K562 (cell line): ENCODE data around the gene CLEC17A. TPM values are rescaled to one million over a fixed set of nuclear protein-coding genes. Genes with fewer than 3 reads are reported as not detected.
"Not testable (repeated sequence)": the region's sequence is repeated elsewhere in the genome, so short reads cannot be mapped to it uniquely, and the experiment has no call there.

Experiments used
- ATAC-seq: fragments of 200-7000 bp; cut with Tn5 transposase; 3 replicates; pipeline ENCODE4 v1.9.1; 2020; ENCODE audit warnings: moderate library complexity
- BruUV-seq: library from RNA; stranded (reverse); fragments of 400-500 nt; replicated peaks from 2 replicates; lab custom pipeline; 2021; lab: Mats Ljungman, UMichigan
- CTCF ChIA-PET: fragments of 300-600 bp; formaldehyde crosslinking; extraction: SDS; loops from one replicate; lab custom pipeline; 2021; ENCODE audit warnings: low intra/inter-chr PET ratio; lab: Yijun Ruan, JAX
- POLR2A ChIA-PET: fragments of 300-600, 350-650 bp; sonication (Branson Sonifier 250); formaldehyde crosslinking; extraction: SDS; loops from one replicate; lab custom pipeline; 2021; ENCODE audit warnings: antibody characterized with exemption, inconsistent platforms; lab: Yijun Ruan, JAX
- DNase-seq, 4 experiments: peaks; one replicate each; pipeline versions ENCODE4 v3.0.0 to v3.0.0-alpha.2; 2011 to 2018; ENCODE audit warnings: low spot score in 3 of 4, mixed read lengths in 3 of 4; ENCODE audit errors: extremely low read depth in 1 of 4
- FAIRE-seq: peaks from 2 replicates; lab custom pipeline; 2011; peaks lifted over from hg19 to GRCh38; lab: Jason Lieb, UNC
- H2AFZ ChIP-seq: 2 replicates; pipeline ENCODE4 v1.6.0; 2011; ENCODE audit warnings: low read depth, low read length, control low read depth, inconsistent platforms
- H3K27ac ChIP-seq: fragments of 200-600 bp; 3 replicates; pipeline ENCODE4 v1.8.0; 2011; ENCODE audit warnings: low read depth, mild to moderate bottlenecking, control low read depth, inconsistent platforms, low read length, moderate library complexity, mixed read lengths; ENCODE audit errors: extremely low read depth
- H3K27me3 ChIP-seq, 2 experiments: fragments of 300-600 bp in 1 of 2; 2 replicates in 1 of 2; 3 replicates in 1 of 2; pipeline versions ENCODE4 v1.6.0 to v1.8.0; 2011; ENCODE audit warnings: inconsistent platforms in 2 of 2, low read length in 2 of 2, mild to moderate bottlenecking in 1 of 2, mixed read lengths in 1 of 2, moderate library complexity in 1 of 2; ENCODE audit not compliant: control insufficient read depth in 2 of 2, insufficient read depth in 2 of 2
- H3K36me3 ChIP-seq: fragments of 300-600 bp; 3 replicates; pipeline ENCODE4 v1.8.0; 2011; ENCODE audit warnings: mild to moderate bottlenecking, low read length, inconsistent platforms; ENCODE audit not compliant: control insufficient read depth, insufficient read depth
- H3K4me1 ChIP-seq, 2 experiments: fragments of 200-600 bp in 1 of 2; replicated peaks in 1 of 2; 2 replicates in 1 of 2; 3 replicates in 1 of 2; pipeline versions ENCODE4 v1.5.1 to v1.8.0; 2011; ENCODE audit warnings: inconsistent platforms in 2 of 2, low read length in 2 of 2, mild to moderate bottlenecking in 1 of 2, mixed read lengths in 1 of 2, moderate library complexity in 1 of 2; ENCODE audit not compliant: control insufficient read depth in 2 of 2, insufficient read depth in 2 of 2
- H3K4me2 ChIP-seq: 2 replicates; pipeline ENCODE4 v1.6.1; 2011; ENCODE audit warnings: low read length, control low read depth, inconsistent platforms, mixed read lengths; ENCODE audit not compliant: insufficient read depth
- H3K4me3 ChIP-seq: fragments of 200-600 bp; sonication (generic), shearing (Covaris generic); 2 replicates; pipeline ENCODE4 v1.5.1; 2016; ENCODE audit warnings: control low read depth, inconsistent platforms
- H3K79me2 ChIP-seq: fragments of 200-600 bp; 3 replicates; pipeline ENCODE4 v1.8.0; 2011; ENCODE audit warnings: low read length, inconsistent platforms; ENCODE audit not compliant: control insufficient read depth, insufficient read depth
- H3K9ac ChIP-seq, 2 experiments: 2 replicates each; pipeline versions ENCODE4 v1.6.0 to v1.6.1; 2011; ENCODE audit warnings: low read depth in 2 of 2, low read length in 2 of 2, control low read depth in 1 of 2, inconsistent platforms in 1 of 2, mild to moderate bottlenecking in 1 of 2, mixed read lengths in 1 of 2; ENCODE audit not compliant: insufficient read depth in 1 of 2
- H3K9me1 ChIP-seq: one replicate; pipeline ENCODE4 v1.6.0; 2011; ENCODE audit warnings: inconsistent platforms, mild to moderate bottlenecking, low read length, moderate library complexity; ENCODE audit not compliant: control insufficient read depth, insufficient read depth
- H3K9me3 ChIP-seq: replicated peaks from 2 replicates; pipeline ENCODE4 v1.5.1; 2011; ENCODE audit warnings: low read depth, low read length, inconsistent platforms; ENCODE audit not compliant: control insufficient read depth, insufficient read depth
- H4K20me1 ChIP-seq: replicated peaks from 2 replicates; pipeline ENCODE4 v1.6.1; 2011; ENCODE audit warnings: low read length, inconsistent platforms, mixed read lengths; ENCODE audit not compliant: control insufficient read depth, insufficient read depth
- FOSL1 ChIP-seq: fragments of 200-800 bp; sonication (Bioruptor generic); conservative IDR thresholded peaks from 2 replicates; pipeline ENCODE4 v1.6.1; 2016; ENCODE audit warnings: missing genetic modification characterization, missing compliant biosample characterization
- WGBS: fragments of 100-300 bp; shearing (Covaris generic); methylation state at CpG from one replicate; pipeline ENCODE4 v1.1.6; 2016; ENCODE audit warnings: low coverage, mixed read lengths; ENCODE audit not compliant: insufficient coverage; ENCODE audit errors: missing lambda C conversion rate; 5-methylcytosine and 5-hydroxymethylcytosine counted together
- in situ Hi-C: fragments of 300-500 bp; cut with MboI; formaldehyde crosslinking; loops from 4 replicates; pipeline ENCODE4 v1.15.0; 2018; ENCODE audit warnings: inconsistent platforms, mixed read lengths
- intact Hi-C: fragments of 100-400 bp; cut with micrococcal nuclease; formaldehyde crosslinking; loops from 2 replicates; pipeline ENCODE4 v1.14.2; 2022
- polyA plus RNA-seq, 8 experiments: library from polyadenylated mRNA; depleted of rRNA in 4 of 8; stranded (reverse) in 5 of 8; unstranded in 3 of 8; fragments of >200 nt; fragmentation: Nextera tagmentation in 2 of 8; fragmentation: Illumina TruSeq in 1 of 8; extraction: Ambion mirVana in 2 of 8; extraction: Trizol in 1 of 8; gene quantifications; 2 replicates each; pipeline versions ENCODE4 v1.2.1 to v1.2.3, GENCODE V29; 2011 to 2014; ENCODE audit warnings: inconsistent platforms in 1 of 8, missing spikeins in 1 of 8
- total RNA-seq, 7 experiments: library from RNA; depleted of rRNA in 6 of 7; stranded (reverse); fragments of >200 nt in 6 of 7; fragmentation: Illumina TruSeq in 2 of 7; extraction: Trizol in 2 of 7; gene quantifications; 2 replicates each; pipeline versions ENCODE4 v1.2.1 to v1.2.3, GENCODE V29; 2011 to 2021; ENCODE audit warnings: low replicate concordance in 1 of 7
- TF ChIP-seq, protein P1 (sequence below), 2 experiments: fragments of 450-650 bp in 1 of 2; sonication (generic) in 1 of 2; formaldehyde crosslinking in 1 of 2; IDR thresholded peaks in 1 of 2; conservative IDR thresholded peaks in 1 of 2; 2 replicates each; pipeline versions ENCODE4 v1.6.1 to v1.8.1; 2016 to 2023; ENCODE audit warnings: mild to moderate bottlenecking in 2 of 2, moderate library complexity in 2 of 2, inconsistent platforms in 1 of 2, missing genetic modification reagents in 1 of 2

Gene CLEC17A
- total and polyA plus RNA-seq, 9 of the 15 experiments (the other 6 are each of a cell fraction or from before 2014, with no cell fraction given) = 0.03 TPM; not detected in 8

DNA sequence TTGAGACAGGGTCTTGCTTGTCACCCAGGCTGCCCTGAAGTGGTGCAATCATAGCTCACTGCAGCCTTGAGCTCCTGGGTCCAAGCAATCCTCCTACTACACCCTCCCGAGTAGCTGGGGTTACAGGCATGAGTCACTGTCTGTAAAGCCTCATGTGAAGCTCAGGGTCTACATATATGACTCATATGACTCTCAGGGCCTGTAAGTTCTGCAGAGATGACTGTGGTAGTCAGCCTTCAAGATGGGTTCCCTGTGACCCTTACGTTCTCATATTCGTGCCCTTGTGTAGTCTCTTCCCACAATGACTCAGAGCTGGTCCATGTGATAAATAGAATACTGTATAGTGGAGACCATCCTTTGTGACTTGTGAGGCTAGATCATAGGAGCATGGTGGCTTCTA, 2.3 kb downstream of the CLEC17A start:
- H3K4me1 ChIP-seq, DNase-seq, FAIRE-seq, CTCF ChIA-PET, in situ Hi-C loops, H2AFZ ChIP-seq, intact Hi-C loops, BruUV-seq, H3K4me3 ChIP-seq, H3K27me3 ChIP-seq, H3K36me3 ChIP-seq, H3K27ac ChIP-seq, H3K9me3 ChIP-seq: not testable (repeated sequence)
- 4% methylated on average over 2 of the region's 3 CpGs for WGBS
- peak; percentile 66 for ATAC-seq
- peak; percentile 47 for TF ChIP-seq FOSL1 (tag)
- TF ChIP-seq, protein P1, sequence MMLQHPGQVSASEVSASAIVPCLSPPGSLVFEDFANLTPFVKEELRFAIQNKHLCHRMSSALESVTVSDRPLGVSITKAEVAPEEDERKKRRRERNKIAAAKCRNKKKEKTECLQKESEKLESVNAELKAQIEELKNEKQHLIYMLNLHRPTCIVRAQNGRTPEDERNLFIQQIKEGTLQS (IDR thresholded peaks at IDR 0.05) = peak; percentile 72
- TF ChIP-seq, protein P1 (CRISPR knock-in tag; conservative IDR thresholded peaks at IDR 0.05) = not testable (repeated sequence)
- TF ChIP-seq, all 486 proteins: peak for 2; not testable (repeated sequence) for 484
- H4K20me1 ChIP-seq, H3K4me2 ChIP-seq, H3K9ac ChIP-seq, H3K79me2 ChIP-seq, POLR2A ChIA-PET, H3K9me1 ChIP-seq: not testable (repeated sequence)

DNA sequence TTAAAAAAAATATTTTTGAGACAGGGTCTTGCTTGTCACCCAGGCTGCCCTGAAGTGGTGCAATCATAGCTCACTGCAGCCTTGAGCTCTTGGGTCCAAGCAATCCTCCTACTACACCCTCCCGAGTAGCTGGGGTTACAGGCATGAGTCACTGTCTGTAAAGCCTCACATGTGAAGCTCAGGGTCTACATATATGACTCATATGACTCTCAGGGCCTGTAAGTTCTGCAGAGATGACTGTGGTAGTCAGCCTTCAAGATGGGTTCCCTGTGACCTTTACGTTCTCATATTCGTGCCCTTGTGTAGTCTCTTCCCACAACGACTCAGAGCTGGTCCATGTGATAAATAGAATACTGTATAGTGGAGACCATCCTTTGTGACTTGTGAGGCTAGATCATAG, 6.5 kb downstream of the CLEC17A start:
- in situ Hi-C loops, H3K9me3 ChIP-seq, H2AFZ ChIP-seq, ATAC-seq, CTCF ChIA-PET, H3K36me3 ChIP-seq, POLR2A ChIA-PET, DNase-seq, intact Hi-C loops, H3K9me1 ChIP-seq, H3K4me2 ChIP-seq, BruUV-seq, H3K4me1 ChIP-seq, H3K27ac ChIP-seq, H3K4me3 ChIP-seq, H3K79me2 ChIP-seq, H4K20me1 ChIP-seq, H3K9ac ChIP-seq: not testable (repeated sequence)
- FAIRE-seq = peak; percentile 94
- peaks cover 2 to 13% of the 10 kb centered on the region in 2 experiments; a peak in 2 of 5 replicates for H3K27me3 ChIP-seq
- WGBS = 0% methylated on average over 2 of the region's 4 CpGs
